ENCODE results near the gene FOXP1.
A peak's percentile ranks its signal among the peaks of the same experiment; 100 is the strongest.
"Not testable (repeated sequence)": the region's sequence is repeated elsewhere in the genome, so short reads cannot be mapped to it uniquely, and the experiment has no call there.

The FOXP1 gene

DNA sequence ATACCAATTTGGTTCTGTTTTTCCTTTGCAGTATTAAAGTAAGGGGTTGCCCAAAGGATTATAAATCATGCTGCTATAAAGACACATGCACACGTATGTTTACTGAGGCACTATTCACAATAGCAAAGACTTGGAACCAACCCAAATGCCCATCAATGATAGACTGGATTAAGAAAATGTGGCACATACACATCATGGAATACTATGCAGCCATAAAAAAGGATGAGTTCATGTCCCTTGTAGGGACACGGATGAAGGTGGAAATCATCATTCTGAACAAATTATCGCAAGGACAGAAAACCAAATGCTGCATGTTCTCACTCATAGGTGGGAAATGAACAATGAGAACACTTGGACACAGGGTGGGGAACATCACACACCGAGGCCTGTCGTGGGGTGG, 259.3 kb downstream of the FOXP1 start:
- not testable (repeated sequence) for H4K12ac ChIP-seq (ENCODE audit: low read depth, low read length); H2BK5ac ChIP-seq (ENCODE audit: low read depth, low read length, poor library complexity); H3K79me1 ChIP-seq (ENCODE audit: low read length); H3K23ac ChIP-seq (ENCODE audit: low read length); H2BK120ac ChIP-seq (ENCODE audit: insufficient read depth, low read length, poor library complexity); H2AFZ ChIP-seq (ENCODE audit: insufficient read depth, low read length, poor library complexity); H3K9ac ChIP-seq (ENCODE audit: low read length); H3K4ac ChIP-seq (ENCODE audit: low read depth, low read length); H3K27me3 ChIP-seq (ENCODE audit: insufficient read depth, low read length); H2BK12ac ChIP-seq (ENCODE audit: low read length); H3K9me3 ChIP-seq (ENCODE audit: insufficient read depth, low read depth, low read length); H3K4me3 ChIP-seq (ENCODE audit: low read depth, low read length); H3K27ac ChIP-seq (ENCODE audit: low read depth, low read length); H3K4me1 ChIP-seq (ENCODE audit: control insufficient read depth in 1 of 2, insufficient read depth in 2 of 2, low read length in 2 of 2); H3K79me2 ChIP-seq (ENCODE audit: control insufficient read depth, insufficient read depth, low read length, poor library complexity); H2AK5ac ChIP-seq (ENCODE audit: low read length); H4K8ac ChIP-seq (ENCODE audit: low read depth, low read length); H4K91ac ChIP-seq (ENCODE audit: low read depth, low read length); H3K36me3 ChIP-seq (ENCODE audit: control insufficient read depth in 1 of 2, insufficient read depth in 2 of 2, low read length in 2 of 2); H3K4me2 ChIP-seq (ENCODE audit: low read length); H3K14ac ChIP-seq (ENCODE audit: low read length); H3K18ac ChIP-seq (ENCODE audit: low read length); DNase-seq
- WGBS (ENCODE audit: extremely low coverage, insufficient coverage, insufficient read length): no CpG with 5 or more reads among the region's 5 CpGs

DNA sequence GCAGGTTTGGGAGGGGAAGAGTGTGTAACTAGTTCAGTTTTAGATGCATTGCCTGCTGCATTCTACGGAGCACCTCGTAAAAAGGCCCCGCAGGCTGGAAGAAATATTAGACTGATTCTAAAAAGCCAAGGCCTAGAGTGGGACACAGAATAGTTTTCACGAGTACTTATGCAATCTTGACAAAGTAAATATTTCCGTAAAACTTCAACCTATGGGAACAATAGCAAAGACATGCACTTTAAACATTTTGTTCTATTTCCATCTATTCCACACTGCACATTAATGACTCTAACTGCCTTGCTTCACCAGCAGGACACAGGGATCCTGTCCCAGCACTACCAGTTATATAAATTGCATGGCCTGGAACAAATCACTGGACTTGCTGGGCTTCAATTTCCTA, 260.0 kb downstream of the FOXP1 start:
- H4K8ac ChIP-seq (ENCODE audit: low read depth, low read length): no peak overlapping the region
- no peak overlapping the region for H3K4me2 ChIP-seq (ENCODE audit: low read length)
- no CpG with 5 or more reads among the region's 5 CpGs for WGBS (ENCODE audit: extremely low coverage, insufficient coverage, insufficient read length)
- no peaks in the 10 kb centered on the region for H3K36me3 ChIP-seq (ENCODE audit: control insufficient read depth in 1 of 2, insufficient read depth in 2 of 2, low read length in 2 of 2)
- H3K4me1 ChIP-seq (ENCODE audit: control insufficient read depth in 1 of 2, insufficient read depth in 2 of 2, low read length in 2 of 2): no peaks in the 10 kb centered on the region
- no peak overlapping the region for H3K27ac ChIP-seq (ENCODE audit: low read depth, low read length)
- no peak overlapping the region for H3K18ac ChIP-seq (ENCODE audit: low read length)
- no peak overlapping the region for H2BK5ac ChIP-seq (ENCODE audit: low read depth, low read length, poor library complexity)
- no peak overlapping the region for H2AFZ ChIP-seq (ENCODE audit: insufficient read depth, low read length, poor library complexity)
- H4K12ac ChIP-seq (ENCODE audit: low read depth, low read length): no peak overlapping the region
- H3K4me3 ChIP-seq (ENCODE audit: low read depth, low read length): no peak overlapping the region
- no peak overlapping the region for H2AK5ac ChIP-seq (ENCODE audit: low read length)
- no peak overlapping the region for H2BK12ac ChIP-seq (ENCODE audit: low read length)
- H4K91ac ChIP-seq (ENCODE audit: low read depth, low read length): no peak overlapping the region
- no peaks in the 10 kb centered on the region for H3K9me3 ChIP-seq (ENCODE audit: insufficient read depth, low read depth, low read length)
- no peaks in the 10 kb centered on the region for H3K79me2 ChIP-seq (ENCODE audit: control insufficient read depth, insufficient read depth, low read length, poor library complexity)
- no peak overlapping the region for H3K23ac ChIP-seq (ENCODE audit: low read length)
- H3K4ac ChIP-seq (ENCODE audit: low read depth, low read length): no peak overlapping the region
- H3K79me1 ChIP-seq (ENCODE audit: low read length): no peaks in the 10 kb centered on the region
- no peak overlapping the region for H3K9ac ChIP-seq (ENCODE audit: low read length)
- DNase-seq: no peak
- H3K27me3 ChIP-seq (ENCODE audit: insufficient read depth, low read length): no peaks in the 10 kb centered on the region
- H3K14ac ChIP-seq (ENCODE audit: low read length): no peak overlapping the region
- H2BK120ac ChIP-seq (ENCODE audit: insufficient read depth, low read length, poor library complexity): no peak overlapping the region

DNA sequence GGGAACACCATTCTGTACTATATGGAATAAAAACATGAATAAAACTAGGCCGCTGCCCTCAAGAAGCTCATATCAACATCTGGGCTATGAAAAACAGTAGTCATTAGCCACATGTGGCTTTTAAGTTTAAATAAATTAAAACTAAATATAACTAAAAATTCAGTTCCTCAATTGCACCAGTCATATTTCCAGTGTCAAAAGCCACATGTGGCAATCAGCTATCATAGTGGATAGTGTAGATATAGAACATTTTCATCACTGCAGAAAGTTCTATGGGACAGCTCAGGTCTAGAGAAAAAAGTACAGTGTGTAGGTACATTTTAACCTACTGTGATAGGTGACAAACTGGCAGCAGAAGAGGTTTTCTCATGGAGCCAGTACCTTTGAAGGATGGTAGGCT, 261.4 kb downstream of the FOXP1 start:
- Histone ChIP-seq H3K4me1 (ENCODE audit: control insufficient read depth in 1 of 2, insufficient read depth in 2 of 2, low read length in 2 of 2) (no peaks in the 10 kb centered on the region), H3K9me3 (ENCODE audit: insufficient read depth, low read depth, low read length) (no peaks in the 10 kb centered on the region), H3K36me3 (ENCODE audit: control insufficient read depth in 1 of 2, insufficient read depth in 2 of 2, low read length in 2 of 2) (no peaks in the 10 kb centered on the region), H2BK12ac (ENCODE audit: low read length) (no peak overlapping the region), H2AK5ac (ENCODE audit: low read length) (no peak overlapping the region), H3K27ac (ENCODE audit: low read depth, low read length) (no peak overlapping the region), H3K4me3 (ENCODE audit: low read depth, low read length) (no peak overlapping the region), H3K18ac (ENCODE audit: low read length) (no peak overlapping the region), H3K4ac (ENCODE audit: low read depth, low read length) (no peak overlapping the region), H3K79me1 (ENCODE audit: low read length) (no peaks in the 10 kb centered on the region), H3K79me2 (ENCODE audit: control insufficient read depth, insufficient read depth, low read length, poor library complexity) (no peaks in the 10 kb centered on the region), H4K91ac (ENCODE audit: low read depth, low read length) (no peak overlapping the region), H4K12ac (ENCODE audit: low read depth, low read length) (no peak overlapping the region), H2AFZ (ENCODE audit: insufficient read depth, low read length, poor library complexity) (no peak overlapping the region), H3K23ac (ENCODE audit: low read length) (no peak overlapping the region), H2BK120ac (ENCODE audit: insufficient read depth, low read length, poor library complexity) (no peak overlapping the region), H3K9ac (ENCODE audit: low read length) (no peak overlapping the region), H4K8ac (ENCODE audit: low read depth, low read length) (no peak overlapping the region), H2BK5ac (ENCODE audit: low read depth, low read length, poor library complexity) (no peak overlapping the region), H3K14ac (ENCODE audit: low read length) (no peak overlapping the region), H3K4me2 (ENCODE audit: low read length) (no peak overlapping the region), H3K27me3 (ENCODE audit: insufficient read depth, low read length) (no peaks in the 10 kb centered on the region)
- no peak for DNase-seq
- no CpG with 5 or more reads among the region's 1 CpG for WGBS (ENCODE audit: extremely low coverage, insufficient coverage, insufficient read length)

DNA sequence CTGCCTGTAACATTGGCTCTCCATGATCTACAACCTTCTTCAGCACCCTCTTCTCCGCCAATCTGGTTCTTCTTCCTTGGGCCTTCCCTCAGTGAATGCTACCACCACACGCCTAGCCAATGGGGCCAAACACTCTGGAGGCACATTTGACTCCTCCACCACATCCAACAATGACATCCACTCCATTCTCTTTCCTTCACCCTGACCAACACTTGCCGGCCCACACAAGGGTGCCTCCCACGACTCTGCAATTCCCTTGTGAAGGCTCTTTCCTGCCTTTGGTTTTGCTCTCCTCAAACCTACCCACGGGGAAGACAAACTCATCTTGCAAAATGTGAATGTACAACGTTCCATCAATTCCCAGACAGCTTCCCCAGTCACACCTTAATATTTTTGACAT, 263.8 kb downstream of the FOXP1 start:
- H2BK5ac ChIP-seq (ENCODE audit: low read depth, low read length, poor library complexity): no peak overlapping the region
- DNase-seq: no peak
- no peak overlapping the region for H2BK12ac ChIP-seq (ENCODE audit: low read length)
- no peak overlapping the region for H4K8ac ChIP-seq (ENCODE audit: low read depth, low read length)
- no peak overlapping the region for H3K4me3 ChIP-seq (ENCODE audit: low read depth, low read length)
- no peak overlapping the region for H4K12ac ChIP-seq (ENCODE audit: low read depth, low read length)
- no peak overlapping the region for H2BK120ac ChIP-seq (ENCODE audit: insufficient read depth, low read length, poor library complexity)
- H3K4me2 ChIP-seq (ENCODE audit: low read length): no peak overlapping the region
- H3K79me1 ChIP-seq (ENCODE audit: low read length): no peaks in the 10 kb centered on the region
- H3K23ac ChIP-seq (ENCODE audit: low read length): peak overlapping the region; percentile 93
- no peaks in the 10 kb centered on the region for H3K9me3 ChIP-seq (ENCODE audit: insufficient read depth, low read depth, low read length)
- no peaks in the 10 kb centered on the region for H3K27me3 ChIP-seq (ENCODE audit: insufficient read depth, low read length)
- H2AK5ac ChIP-seq (ENCODE audit: low read length): no peak overlapping the region
- H3K79me2 ChIP-seq (ENCODE audit: control insufficient read depth, insufficient read depth, low read length, poor library complexity): no peaks in the 10 kb centered on the region
- H4K91ac ChIP-seq (ENCODE audit: low read depth, low read length): no peak overlapping the region
- H3K9ac ChIP-seq (ENCODE audit: low read length): no peak overlapping the region
- H3K27ac ChIP-seq (ENCODE audit: low read depth, low read length): no peak overlapping the region
- H2AFZ ChIP-seq (ENCODE audit: insufficient read depth, low read length, poor library complexity): no peak overlapping the region
- H3K36me3 ChIP-seq (ENCODE audit: control insufficient read depth in 1 of 2, insufficient read depth in 2 of 2, low read length in 2 of 2): no peaks in the 10 kb centered on the region
- no CpG with 5 or more reads among the region's 6 CpGs for WGBS (ENCODE audit: extremely low coverage, insufficient coverage, insufficient read length)
- no peaks in the 10 kb centered on the region for H3K4me1 ChIP-seq (ENCODE audit: control insufficient read depth in 1 of 2, insufficient read depth in 2 of 2, low read length in 2 of 2)
- no peak overlapping the region for H3K14ac ChIP-seq (ENCODE audit: low read length)
- no peak overlapping the region for H3K18ac ChIP-seq (ENCODE audit: low read length)
- H3K4ac ChIP-seq (ENCODE audit: low read depth, low read length): no peak overlapping the region

Data from trophoblast cell (in vitro differentiated cells and primary cell).